Measurements from ENCODE around the gene STRN.
"Not testable (repeated sequence)": the region's sequence is repeated elsewhere in the genome, so short reads cannot be mapped to it uniquely, and the experiment has no call there.

The STRN gene

GRCh38 chr2:36966370-36967235, at the start of gene STRN:
Gene STRN, minus strand, starts transcription at chr2:36966536. Its CDS starts 73 bp downstream, at chr2:36966463.
- DNase-seq, result peak; percentile 93

GRCh38 chr2:37013315-37013641, 46.9 kb upstream of the STRN start:
- DNase-seq, result no peak

GRCh38 chr2:37011130-37011529, 44.8 kb upstream of the STRN start:
- DNase-seq, result no peak

- peak; percentile 34 for DNase-seq
These were observed 39.0 kb upstream of the STRN start for GRCh38 chr2:37005118-37005868.

GRCh38 chr2:37000988-37001556, 34.7 kb upstream of the STRN start:
- no peak for DNase-seq

- DNase-seq, result no peak
These were observed 34.0 kb upstream of the STRN start for GRCh38 chr2:37000318-37000717.

- DNase-seq, result not testable (repeated sequence)
These were observed 33.1 kb upstream of the STRN start for GRCh38 chr2:36999416-36999815.

GRCh38 chr2:36993841-36994620, 27.7 kb upstream of the STRN start:
- DNase-seq, result no peak

GRCh38 chr2:36988008-36988407, 21.7 kb upstream of the STRN start:
- DNase-seq, result no peak

GRCh38 chr2:36982467-36982866, 16.1 kb upstream of the STRN start:
- DNase-seq, result no peak

- no peak for DNase-seq
These were observed 15.6 kb upstream of the STRN start for GRCh38 chr2:36981911-36982310.

- DNase-seq, result not testable (repeated sequence)
These were observed 12.7 kb upstream of the STRN start for GRCh38 chr2:36979007-36979406.

GRCh38 chr2:36976065-36976464, 9.7 kb upstream of the STRN start:
- DNase-seq, result no peak

- DNase-seq, result no peak
These were observed 9.0 kb upstream of the STRN start for GRCh38 chr2:36975306-36975705.

GRCh38 chr2:36973320-36973719, 7.0 kb upstream of the STRN start:
- no peak for DNase-seq

- DNase-seq, result no peak
These were observed 5.7 kb upstream of the STRN start for GRCh38 chr2:36971990-36972389.

- no peak for DNase-seq
These were observed 1.0 kb upstream of the STRN start for GRCh38 chr2:36967236-36967876.

- DNase-seq, result peak; percentile 64
These were observed 476 bp downstream of the STRN start for GRCh38 chr2:36965751-36966369.

GRCh38 chr2:36965206-36965605, 1.1 kb downstream of the STRN start:
- DNase-seq, result no peak

- DNase-seq, result no peak
These were observed 1.8 kb downstream of the STRN start for GRCh38 chr2:36964496-36965058.

GRCh38 chr2:36963734-36964133, 2.6 kb downstream of the STRN start:
- DNase-seq, result no peak

GRCh38 chr2:36963106-36963505, 3.2 kb downstream of the STRN start:
- DNase-seq, result no peak

All from NCI-H2171 treated with DMSO at 0.1 percent for 48 hours (cell line).